ENCODE data around the gene PABPN1. TPM values are rescaled to one million over a fixed set of nuclear protein-coding genes. Genes with fewer than 3 reads are reported as not detected.
A peak's percentile ranks its signal among the peaks of the same experiment; 100 is the strongest.

PABPN1 gene
- polyA plus RNA-seq, 1 experiment, result 119 TPM

- CTCF ChIA-PET, result interaction anchor here (0.7 to 1.8 kb wide), 3 partner anchors 19 to 34 kb away, joined by 3 to 6 read pairs (median 3); no protein-coding TSS in a partner anchor
- H3K27me3 ChIP-seq (ENCODE audit: control insufficient read depth, insufficient read depth, low read length), result no peaks in the 10 kb centered on the region
- no peak for TF ChIP-seq CTCF (IDR thresholded peaks at IDR 0.05; ENCODE audit: insufficient read depth, low read depth, low read length)
- H3K36me3 ChIP-seq (ENCODE audit: control insufficient read depth, insufficient read depth, low read length), result peaks cover 8% of the 10 kb centered on the region
- H3K4me3 ChIP-seq (ENCODE audit: low read depth, low read length), result no peak overlapping the region
- no peak for DNase-seq (ENCODE audit: low read depth)
- POLR2A ChIA-PET, result no interaction called here
Measured at GRCh38 chr14:23319746-23320583, 1.3 kb upstream of the PABPN1 start.

GRCh38 chr14:23321572-23322547 lies 603 bp downstream of the PABPN1 start:
- no peak for DNase-seq (ENCODE audit: low read depth)
- ChIA-PET CTCF (interaction anchor here (0.6 to 2.2 kb wide), 16 partner anchors 10 to 241 kb away, joined by 3 to 10 read pairs (median 3); partner anchors contain the start of genes BCL2L2, CMTM5 and PPP1R3E), POLR2A (interaction anchor here (0.5 to 1.5 kb wide), 8 partner anchors 11 to 1835 kb away, joined by 3 to 10 read pairs (median 3); partner anchors contain the start of genes BCL2L2, HOMEZ and SLC22A17)
- no peaks in the 10 kb centered on the region for H3K27me3 ChIP-seq (ENCODE audit: control insufficient read depth, insufficient read depth, low read length)
- no peak for TF ChIP-seq CTCF (IDR thresholded peaks at IDR 0.05; ENCODE audit: insufficient read depth, low read depth, low read length)
- H3K4me3 ChIP-seq (ENCODE audit: low read depth, low read length), result peak overlapping the region; percentile 60
- peaks cover 11% of the 10 kb centered on the region for H3K36me3 ChIP-seq (ENCODE audit: control insufficient read depth, insufficient read depth, low read length)

GRCh38 chr14:23322568-23323517 lies 1.6 kb downstream of the PABPN1 start:
- TF ChIP-seq CTCF (IDR thresholded peaks at IDR 0.05; ENCODE audit: insufficient read depth, low read depth, low read length), result no peak
- POLR2A ChIA-PET, result interaction anchor here (0.5 to 0.6 kb wide), 2 partner anchors 14 to 37 kb away, joined by 3 to 6 read pairs; partner anchors contain the start of gene HOMEZ
- Histone ChIP-seq H3K36me3 (ENCODE audit: control insufficient read depth, insufficient read depth, low read length) (peaks cover 11% of the 10 kb centered on the region), H3K4me3 (ENCODE audit: low read depth, low read length) (peak overlapping the region; percentile 60), H3K27me3 (ENCODE audit: control insufficient read depth, insufficient read depth, low read length) (no peaks in the 10 kb centered on the region)
- no peak for DNase-seq (ENCODE audit: low read depth)
- CTCF ChIA-PET, result interaction anchor here (0.6 to 2.2 kb wide), 10 partner anchors 11 to 240 kb away, joined by 3 to 10 read pairs (median 3); partner anchors contain the start of gene BCL2L2

GRCh38 chr14:23323838-23324454 lies 2.7 kb downstream of the PABPN1 start:
- CTCF ChIA-PET, result interaction anchor here (1.7 to 2.2 kb wide), 2 partner anchors 22 to 56 kb away, joined by 3 to 10 read pairs; no protein-coding TSS in a partner anchor
- no peak for DNase-seq (ENCODE audit: low read depth)
- TF ChIP-seq CTCF (IDR thresholded peaks at IDR 0.05; ENCODE audit: insufficient read depth, low read depth, low read length), result no peak
- Histone ChIP-seq H3K36me3 (ENCODE audit: control insufficient read depth, insufficient read depth, low read length) (peaks cover 9% of the 10 kb centered on the region), H3K27me3 (ENCODE audit: control insufficient read depth, insufficient read depth, low read length) (no peaks in the 10 kb centered on the region), H3K4me3 (ENCODE audit: low read depth, low read length) (no peak overlapping the region)
- POLR2A ChIA-PET, result no interaction called here
